HPDE6-E6E7 (cell line): ENCODE results near the gene SFR1.
A peak's percentile ranks its signal among the peaks of the same experiment; 100 is the strongest.

Experiments
- DNase-seq: peaks from one replicate; pipeline ENCODE4 v3.0.0; 2011; ENCODE audit warnings: missing footprints; ENCODE audit errors: extremely low spot score

Gene SFR1

GRCh38 chr10:104121485-104122224, at the start of gene SFR1:
SFR1 (plus strand) TSS chr10:104122171; CDS start chr10:104122184, 13 bp downstream.
- DNase-seq = peak; percentile 88

GRCh38 chr10:104072786-104073185, 49.2 kb upstream of the SFR1 start:
- no peak for DNase-seq

- no peak for DNase-seq
Observed at GRCh38 chr10:104074505-104074904, 47.5 kb upstream of the SFR1 start.

GRCh38 chr10:104076743-104077160, 45.2 kb upstream of the SFR1 start:
- DNase-seq = no peak

- no peak for DNase-seq
Observed at GRCh38 chr10:104077247-104077646, 44.7 kb upstream of the SFR1 start.

- no peak for DNase-seq
Observed at GRCh38 chr10:104077663-104078151, 44.3 kb upstream of the SFR1 start.

- DNase-seq = no peak
Observed at GRCh38 chr10:104080762-104081161, 41.2 kb upstream of the SFR1 start.

GRCh38 chr10:104081998-104082397, 40.0 kb upstream of the SFR1 start:
- no peak for DNase-seq

- DNase-seq = no peak
Observed at GRCh38 chr10:104084482-104085142, 37.4 kb upstream of the SFR1 start.

- peak; percentile 58 for DNase-seq
Observed at GRCh38 chr10:104085801-104086400, 36.1 kb upstream of the SFR1 start, which contains the start of gene COL17A1. COL17A1 (minus strand) TSS chr10:104085880; CDS start chr10:104080673, 5,207 bp downstream.

- DNase-seq = no peak
Observed at GRCh38 chr10:104088239-104088638, 33.7 kb upstream of the SFR1 start.

GRCh38 chr10:104089621-104090020, 32.4 kb upstream of the SFR1 start:
- no peak for DNase-seq

- no peak for DNase-seq
Observed at GRCh38 chr10:104090611-104091010, 31.4 kb upstream of the SFR1 start.

GRCh38 chr10:104092749-104093148, 29.2 kb upstream of the SFR1 start:
- DNase-seq = no peak

GRCh38 chr10:104096692-104097091, 25.3 kb upstream of the SFR1 start:
- no peak for DNase-seq

- no peak for DNase-seq
Observed at GRCh38 chr10:104098358-104098925, 23.5 kb upstream of the SFR1 start.

- no peak for DNase-seq
Observed at GRCh38 chr10:104099269-104099668, 22.7 kb upstream of the SFR1 start.

- DNase-seq = no peak
Observed at GRCh38 chr10:104099941-104100340, 22.0 kb upstream of the SFR1 start.

GRCh38 chr10:104100795-104101194, 21.2 kb upstream of the SFR1 start:
- DNase-seq = no peak

GRCh38 chr10:104101902-104102301, 20.1 kb upstream of the SFR1 start:
- DNase-seq = no peak

GRCh38 chr10:104103956-104104355, 18.0 kb upstream of the SFR1 start:
- no peak for DNase-seq

GRCh38 chr10:104104418-104104817, 17.6 kb upstream of the SFR1 start:
- no peak for DNase-seq
